Pancreas (tissue), 10 donors: ENCODE measurements around the gene BAZ1B. TPM values are rescaled to one million over a fixed set of nuclear protein-coding genes. Genes with fewer than 3 reads are reported as not detected.

Source experiments
- ATAC-seq, 4 donors: fragments of 200-7000 bp; cut with Tn5 transposase; one replicate each; pipeline versions ENCODE4 v1.8.0 to v1.9.1; 2020; ENCODE audit warnings: mild to moderate bottlenecking in 4 of 4, moderate library complexity in 4 of 4
- DNase-seq, 6 donors: peaks; one replicate each; pipeline ENCODE4 v3.0.0-alpha.2; 2020
- FAIRE-seq: peaks from 2 replicates; lab custom pipeline; 2012; peaks lifted over from hg19 to GRCh38; lab: Jason Lieb, UNC
- H3K27ac ChIP-seq, 4 donors: fragments of 200-600 bp; sonication (generic); 1 replicate in 3 of 4; 2 replicates in 1 of 4; pipeline versions ENCODE4 v1.5.0 to v1.8.0; 2020
- H3K27me3 ChIP-seq, 4 donors: fragments of 200-600 bp; one replicate each; pipeline ENCODE4 v1.8.0; 2021
- H3K36me3 ChIP-seq, 3 donors: fragments of 200-600 bp; sonication (generic) in 1 of 3; one replicate each; pipeline versions ENCODE4 v1.5.0 to v1.8.0; 2020 to 2021
- H3K4me1 ChIP-seq, 3 donors: fragments of 200-600 bp; one replicate each; pipeline ENCODE4 v1.8.0; 2021
- H3K4me3 ChIP-seq, 4 donors: fragments of 200-600 bp; sonication (generic) in 2 of 4; one replicate each; pipeline versions ENCODE4 v1.5.0 to v1.8.0; 2020 to 2021
- H3K9me3 ChIP-seq, 4 donors: fragments of 200-600 bp; one replicate each; pipeline ENCODE4 v1.8.0; 2021
- CTCF ChIP-seq, 4 donors: fragments of 200-600 bp; sonication (generic) in 3 of 4; IDR thresholded peaks; one replicate each; pipeline versions ENCODE4 v1.5.0 to v1.8.0; 2021; ENCODE audit warnings: antibody characterized with exemption in 4 of 4
- WGBS, 2 donors: extraction: QIAGEN DNeasy Blood & Tissue Kit; methylation state at CpG; one replicate each; pipeline ENCODE4 v1.1.7; 2013; 5-methylcytosine and 5-hydroxymethylcytosine counted together
- intact Hi-C, 3 donors: fragments of 100-400 bp; cut with DNase I; formaldehyde crosslinking; loops; one replicate each; pipeline versions ENCODE4 v1.11.1 to v1.14.2; 2022
- polyA plus RNA-seq, 2 donors: library from polyadenylated mRNA; stranded (reverse); fragments of 200-250 nt; gene quantifications; one replicate each; pipeline ENCODE4 v1.2.3, GENCODE V29; 2013
- total RNA-seq, 6 donors: library from RNA; stranded (reverse); fragmentation: NEBNext Ultra II Directional in 4 of 6; extraction: Animal tissue kit (Norgen Biotek cat#: 25700) in 4 of 6; gene quantifications; one replicate each; pipeline versions ENCODE4 v1.2.1 to v1.2.4, GENCODE V29; 2021 to 2023
- donor health status: healthy with polysubstance abuse.
- donor health status: DM: no; HTN: no; CAD: no; lungs with moderate emphysema.
- donor health status: DM: no; HTN: no; CAD: no.
- donor health status: control.
- donor health status: control.
- donor health status: Bipolar disorder and iron deficiency.
- donor health status: DM: yes; HTN: yes; CAD: no.
- donor health status: DM: no; HTN: no; CAD: no.
- donor health status: DM: no; HTN: no; CAD: no.
- donor health status: DM: yes; HTN: yes; CAD: no.

BAZ1B gene
- total and polyA plus RNA-seq, 8 donors, result 11.6 to 29.0 (median 17.5) TPM

- intact Hi-C loops, result loop anchor here in 1 of 3 donors (10.0 kb wide), 1 partner anchor 105 kb away; no protein-coding TSS in a partner anchor
- no peaks in the 10 kb centered on the region for H3K27me3 ChIP-seq
- no peaks in the 10 kb centered on the region for H3K9me3 ChIP-seq
- no peaks in the 10 kb centered on the region for H3K4me1 ChIP-seq
- no peak overlapping the region for H3K27ac ChIP-seq
- H3K36me3 ChIP-seq, result peaks cover 4 to 68% (median 36%) of the 10 kb centered on the region in 3 donors
- no peak for TF ChIP-seq CTCF (IDR thresholded peaks at IDR 0.05)
- H3K4me3 ChIP-seq, result no peak overlapping the region
- 82 to 84% methylated on average over 5 of the region's 5 CpGs for WGBS, 2 donors
- DNase-seq (no peak), FAIRE-seq (no peak), ATAC-seq (peak in 2 of 4 donors; percentile 56 to 62)
Observed at GRCh38 chr7:73449422-73449821, 72.7 kb downstream of the BAZ1B start.

DNA sequence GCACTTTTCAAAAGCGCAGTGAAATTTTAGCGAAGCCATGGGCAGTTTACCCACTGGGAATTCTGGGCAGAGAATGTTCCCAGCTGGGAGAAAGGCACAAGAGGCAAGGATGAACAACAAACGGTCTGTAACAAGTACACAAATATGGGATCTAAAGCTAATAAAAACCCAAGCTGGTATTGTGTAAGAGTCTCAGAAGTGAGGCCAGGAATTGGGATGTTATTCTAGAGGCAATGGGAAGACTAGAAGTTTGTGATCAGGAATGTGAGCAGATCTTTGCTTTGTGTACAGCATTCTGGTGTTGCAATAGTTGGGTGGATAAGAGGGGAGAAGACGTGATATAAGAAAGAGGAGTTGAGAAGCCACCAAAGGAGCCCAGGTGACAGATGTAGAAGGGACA is 73.5 kb downstream of the BAZ1B start:
- no peak for FAIRE-seq
- Histone ChIP-seq H3K4me1 (no peaks in the 10 kb centered on the region), H3K9me3 (no peaks in the 10 kb centered on the region), H3K27ac (no peak overlapping the region), H3K36me3 (peaks cover 9 to 76% (median 44%) of the 10 kb centered on the region in 3 donors), H3K27me3 (no peaks in the 10 kb centered on the region), H3K4me3 (no peak overlapping the region)
- 89% methylated on average over 4 of the region's 4 CpGs for WGBS, 2 donors
- ATAC-seq, result no peak
- DNase-seq, result no peak
- intact Hi-C loops, result loop anchor here in 1 of 3 donors (10.0 kb wide), 1 partner anchor 104 kb away; no protein-coding TSS in a partner anchor
- no peak for TF ChIP-seq CTCF (IDR thresholded peaks at IDR 0.05)

DNA sequence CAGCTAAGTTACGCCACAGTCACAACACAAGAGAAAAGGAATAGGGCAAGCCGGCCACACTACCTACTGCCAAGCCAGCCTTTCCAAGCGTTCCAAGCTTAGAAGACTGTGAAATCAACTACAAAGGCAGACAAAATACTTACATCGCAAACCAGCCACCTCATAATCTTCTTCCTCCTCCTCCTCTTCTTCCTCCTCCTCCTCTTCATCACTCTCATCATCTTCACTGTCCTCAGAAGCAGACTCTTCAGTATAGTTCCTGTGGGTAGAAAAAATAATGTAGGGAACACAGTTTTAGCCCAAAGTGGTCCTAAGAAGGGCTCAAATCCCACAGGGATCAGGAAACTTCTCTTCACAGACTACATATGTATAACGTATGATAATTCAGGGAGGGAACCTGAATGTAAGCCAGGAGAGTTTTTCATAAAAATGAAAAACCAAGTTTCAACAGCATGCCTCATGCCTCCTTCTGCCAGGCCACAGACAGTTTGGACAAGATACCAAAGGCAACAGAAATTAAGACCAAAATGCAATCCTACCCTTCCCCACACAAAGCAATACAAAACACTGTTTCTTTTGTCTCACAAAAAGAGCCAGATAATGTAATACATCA is 74.9 kb downstream of the BAZ1B start:
- ATAC-seq, result no peak

GRCh38 chr7:73446682-73447081 is 75.4 kb downstream of the BAZ1B start:
- no peaks in the 10 kb centered on the region for H3K27me3 ChIP-seq
- DNase-seq, result no peak

More for the DNA sequence above, 74.9 kb downstream of the BAZ1B start:
- no peak for TF ChIP-seq CTCF (IDR thresholded peaks at IDR 0.05)
- H3K4me1 ChIP-seq, result no peaks in the 10 kb centered on the region
- no peaks in the 10 kb centered on the region for H3K27me3 ChIP-seq
- peaks cover 15 to 90% (median 57%) of the 10 kb centered on the region in 3 donors for H3K36me3 ChIP-seq
- no peak overlapping the region for H3K27ac ChIP-seq
- H3K9me3 ChIP-seq, result no peaks in the 10 kb centered on the region
- DNase-seq (no peak), FAIRE-seq (no peak)
- intact Hi-C loops, result loop anchor here in 1 of 3 donors (10.0 kb wide), 1 partner anchor 102 kb away; no protein-coding TSS in a partner anchor
- no peak overlapping the region for H3K4me3 ChIP-seq
- 89 to 95% methylated on average over 5 of the region's 5 CpGs for WGBS, 2 donors

More at GRCh38 chr7:73446682-73447081, 75.4 kb downstream of the BAZ1B start:
- Histone ChIP-seq H3K4me3 (no peak overlapping the region), H3K27ac (no peak overlapping the region), H3K36me3 (peaks cover 17 to 95% (median 60%) of the 10 kb centered on the region in 3 donors), H3K4me1 (no peaks in the 10 kb centered on the region), H3K9me3 (no peaks in the 10 kb centered on the region)
- WGBS, 2 donors, result 87 to 90% methylated on average over 4 of the region's 4 CpGs
- no peak for FAIRE-seq
- TF ChIP-seq CTCF (IDR thresholded peaks at IDR 0.05), result no peak
- intact Hi-C loops, result loop anchor here in 1 of 3 donors (10.0 kb wide), 1 partner anchor 102 kb away; no protein-coding TSS in a partner anchor
- ATAC-seq, result no peak
